MG63 (cell line): Measurements from ENCODE around the gene PRDX6. TPM values are rescaled to one million over a fixed set of nuclear protein-coding genes. Genes with fewer than 3 reads are reported as not detected.
A peak's percentile ranks its signal among the peaks of the same experiment; 100 is the strongest.
"Not testable (repeated sequence)": the region's sequence is repeated elsewhere in the genome, so short reads cannot be mapped to it uniquely, and the experiment has no call there.

ENCODE experiments used
- DNase-seq: peaks from one replicate; pipeline ENCODE4 v3.0.0-alpha.2; 2020
- H3K27me3 ChIP-seq: fragments of 250-450 bp; sonication (Bioruptor Pico); 2 replicates; pipeline ENCODE4 v1.5.1; 2020; ENCODE audit warnings: mild to moderate bottlenecking, moderate library complexity
- H3K36me3 ChIP-seq: fragments of 250-450 bp; sonication (Bioruptor Pico); 2 replicates; pipeline ENCODE4 v1.5.1; 2020; ENCODE audit warnings: mild to moderate bottlenecking, moderate library complexity
- H3K4me3 ChIP-seq: fragments of 250-450 bp; sonication (Bioruptor Pico); 2 replicates; pipeline ENCODE4 v1.5.1; 2020; ENCODE audit warnings: mild to moderate bottlenecking, moderate library complexity
- H3K9me3 ChIP-seq: fragments of 250-450 bp; sonication (Bioruptor Pico); 2 replicates; pipeline ENCODE4 v1.5.1; 2020; ENCODE audit warnings: mild to moderate bottlenecking, moderate library complexity
- total RNA-seq: library from RNA; depleted of rRNA; stranded (reverse); fragments of >200 nt; shearing (Covaris generic); gene quantifications from 2 replicates; pipeline ENCODE4 v1.2.3, GENCODE V29; 2014; ENCODE audit warnings: low replicate concordance; rRNA removed

Gene PRDX6
- total RNA-seq, 1 experiment from 2014 or later: 232 TPM

- DNase-seq: peak; percentile 61
- H3K27me3 ChIP-seq: no peaks in the 10 kb centered on the region
These were observed 30.2 kb downstream of the PRDX6 start for GRCh38 chr1:173507205-173507846.

GRCh38 chr1:173507847-173508209 lies 30.7 kb downstream of the PRDX6 start:
- Histone ChIP-seq H3K9me3 (no peaks in the 10 kb centered on the region), H3K27me3 (no peaks in the 10 kb centered on the region), H3K4me3 (no peak overlapping the region), H3K36me3 (no peaks in the 10 kb centered on the region)
- peak; percentile 13 for DNase-seq

More at GRCh38 chr1:173507205-173507846, 30.2 kb downstream of the PRDX6 start:
- Histone ChIP-seq H3K9me3 (no peaks in the 10 kb centered on the region), H3K4me3 (no peak overlapping the region), H3K36me3 (no peaks in the 10 kb centered on the region)

- peaks cover 2% of the 10 kb centered on the region for H3K9me3 ChIP-seq
- no peak for DNase-seq
- no peak overlapping the region for H3K4me3 ChIP-seq
- no peaks in the 10 kb centered on the region for H3K36me3 ChIP-seq
- H3K27me3 ChIP-seq: no peaks in the 10 kb centered on the region
These were observed 31.4 kb downstream of the PRDX6 start for GRCh38 chr1:173508541-173508940.

GRCh38 chr1:173509797-173510196 lies 32.7 kb downstream of the PRDX6 start:
- Histone ChIP-seq H3K27me3 (no peaks in the 10 kb centered on the region), H3K36me3 (no peaks in the 10 kb centered on the region), H3K9me3 (peaks cover 5% of the 10 kb centered on the region), H3K4me3 (no peak overlapping the region)
- no peak for DNase-seq

GRCh38 chr1:173514503-173514902 lies 37.4 kb downstream of the PRDX6 start:
- not testable (repeated sequence) for H3K27me3 ChIP-seq, H3K9me3 ChIP-seq, H3K4me3 ChIP-seq, H3K36me3 ChIP-seq, DNase-seq

GRCh38 chr1:173520799-173521198 lies 43.7 kb downstream of the PRDX6 start:
- no peaks in the 10 kb centered on the region for H3K27me3 ChIP-seq
- H3K36me3 ChIP-seq: no peaks in the 10 kb centered on the region
- no peaks in the 10 kb centered on the region for H3K9me3 ChIP-seq
- DNase-seq: no peak
- H3K4me3 ChIP-seq: no peak overlapping the region

GRCh38 chr1:173523329-173523728 lies 46.2 kb downstream of the PRDX6 start:
- Histone ChIP-seq H3K4me3 (no peak overlapping the region), H3K9me3 (no peaks in the 10 kb centered on the region), H3K27me3 (0 out of 2 replicates have a peak, but pooled peaks cover 2% of the 10 kb centered on the region), H3K36me3 (no peaks in the 10 kb centered on the region)
- DNase-seq: no peak

- Histone ChIP-seq H3K36me3 (no peaks in the 10 kb centered on the region), H3K27me3 (0 out of 2 replicates have a peak, but pooled peaks cover 2% of the 10 kb centered on the region), H3K4me3 (no peak overlapping the region), H3K9me3 (no peaks in the 10 kb centered on the region)
- DNase-seq: no peak
These were observed 48.8 kb downstream of the PRDX6 start for GRCh38 chr1:173525926-173526325.

GRCh38 chr1:173527151-173527826 lies 50.2 kb downstream of the PRDX6 start:
- Histone ChIP-seq H3K9me3 (no peaks in the 10 kb centered on the region), H3K36me3 (no peaks in the 10 kb centered on the region), H3K27me3 (0 out of 2 replicates have a peak, but pooled peaks cover 2% of the 10 kb centered on the region), H3K4me3 (no peak overlapping the region)
- no peak for DNase-seq

GRCh38 chr1:173529106-173529505 lies 52.0 kb downstream of the PRDX6 start:
- Histone ChIP-seq H3K36me3 (no peaks in the 10 kb centered on the region), H3K9me3 (no peaks in the 10 kb centered on the region), H3K4me3 (no peak overlapping the region), H3K27me3 (0 out of 2 replicates have a peak, but pooled peaks cover 2% of the 10 kb centered on the region)
- no peak for DNase-seq

- 0 out of 2 replicates have a peak, but pooled peaks cover 2% of the 10 kb centered on the region for H3K27me3 ChIP-seq
- H3K36me3 ChIP-seq: no peaks in the 10 kb centered on the region
- DNase-seq: no peak
- no peaks in the 10 kb centered on the region for H3K9me3 ChIP-seq
- H3K4me3 ChIP-seq: no peak overlapping the region
These were observed 53.9 kb downstream of the PRDX6 start for GRCh38 chr1:173530795-173531693.

GRCh38 chr1:173532237-173532636 lies 55.1 kb downstream of the PRDX6 start:
- no peak for DNase-seq
- no peak overlapping the region for H3K4me3 ChIP-seq
- H3K36me3 ChIP-seq: no peaks in the 10 kb centered on the region

GRCh38 chr1:173536223-173536622 lies 59.1 kb downstream of the PRDX6 start:
- H3K9me3 ChIP-seq: no peaks in the 10 kb centered on the region
- no peak for DNase-seq

More at GRCh38 chr1:173532237-173532636, 55.1 kb downstream of the PRDX6 start:
- Histone ChIP-seq H3K27me3 (no peaks in the 10 kb centered on the region), H3K9me3 (no peaks in the 10 kb centered on the region)

More at GRCh38 chr1:173536223-173536622, 59.1 kb downstream of the PRDX6 start:
- H3K4me3 ChIP-seq: no peak overlapping the region
- H3K36me3 ChIP-seq: no peaks in the 10 kb centered on the region
- H3K27me3 ChIP-seq: no peaks in the 10 kb centered on the region

Other genes with a start within 250 kb of the PRDX6 start
- not detected in 2 replicates for gene SLC9C2, start 125.7 kb downstream of the PRDX6 start, total RNA-seq
- gene TEX50, start 158.0 kb downstream of the PRDX6 start, total RNA-seq: not detected in 2 replicates
- gene ANKRD45, start 192.5 kb downstream of the PRDX6 start, total RNA-seq: not detected in 2 replicates
- 5.0 and 43.7 TPM in 2 replicates for gene KLHL20, start 237.6 kb downstream of the PRDX6 start, total RNA-seq